SK-N-MC (cell line): Measurements from ENCODE around the gene POR.

Experiments used
- EZH2 ChIP-seq: fragments of 200-600 bp; sonication (generic); IDR thresholded peaks from one replicate; pipeline ENCODE4 v1.6.1; 2017; ENCODE audit warnings: antibody characterized with exemption
- FOXP2 ChIP-seq: optimal IDR thresholded peaks from 2 replicates; pipeline ENCODE3; 2011; ENCODE audit warnings: mild to moderate bottlenecking, moderate library complexity; ENCODE audit not compliant: insufficient read depth; ENCODE audit errors: extremely low read length, control extremely low read depth
- POLR2AphosphoS5 ChIP-seq: IDR thresholded peaks from 2 replicates; pipeline ENCODE4 v1.6.1; 2012; ENCODE audit warnings: mild to moderate bottlenecking, low read depth, low read length, borderline replicate concordance

DNA sequence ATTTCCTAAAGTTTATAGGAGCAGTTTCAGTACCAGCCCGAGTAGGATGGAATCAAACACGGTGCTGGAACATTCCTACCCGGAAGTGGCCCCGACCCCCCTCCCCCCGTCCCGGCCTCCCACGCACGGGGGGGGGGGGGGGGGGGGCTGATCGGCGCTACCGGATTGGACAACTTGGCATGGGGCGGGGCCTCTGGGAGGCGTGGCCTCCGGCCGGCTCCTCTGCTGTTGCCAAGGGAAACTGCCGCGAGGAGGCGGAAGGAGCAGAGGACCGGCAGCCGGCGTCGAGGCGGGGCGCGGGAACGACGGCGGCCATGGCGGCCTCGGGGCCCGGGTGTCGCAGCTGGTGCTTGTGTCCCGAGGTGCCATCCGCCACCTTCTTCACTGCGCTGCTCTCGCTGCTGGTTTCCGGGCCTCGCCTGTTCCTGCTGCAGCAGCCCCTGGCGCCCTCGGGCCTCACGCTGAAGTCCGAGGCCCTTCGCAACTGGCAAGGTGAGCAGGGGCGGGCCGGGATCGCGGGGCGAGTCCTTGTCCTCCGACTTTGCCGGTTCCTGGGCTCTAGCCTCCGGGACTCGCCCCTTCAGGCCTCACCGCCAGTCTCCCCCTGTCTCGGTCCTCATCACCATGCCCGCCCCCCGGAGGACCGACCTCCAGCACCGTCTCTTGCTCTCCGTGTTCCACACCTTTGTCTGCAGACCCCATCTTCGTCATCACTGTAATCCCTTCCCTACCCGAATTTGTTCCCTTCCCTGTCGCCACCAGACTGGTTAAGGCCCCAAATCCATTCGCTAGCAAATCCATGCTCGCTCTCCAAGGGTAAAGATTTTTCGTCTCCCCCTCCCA lies 36.0 kb upstream of the POR start, which contains the start of gene RHBDD2:
- TF ChIP-seq POLR2AphosphoS5 (peak; percentile 96), EZH2 (no peak), FOXP2 (no peak)
